Activated T-cell treated with anti-CD3 and anti-CD28 coated beads, Interleukin-2, amount 50 U/mL, for 72 hours (primary cell): ENCODE measurements around the gene CFAP90. TPM values are rescaled to one million over a fixed set of nuclear protein-coding genes. Genes with fewer than 3 reads are reported as not detected.

Experiments
- ATAC-seq, 2 donors: fragments of 150-1000 bp; cut with Tn5 transposase; replicated peaks in 1 of 2; 2 replicates each; pipeline ENCODE4 v1.10.0; 2021; ENCODE audit warnings: moderate library complexity in 2 of 2, mild to moderate bottlenecking in 1 of 2
- DNase-seq, 2 donors: peaks; one replicate each; pipeline ENCODE4 v3.0.0; 2021 to 2022; ENCODE audit warnings: mixed read lengths in 1 of 2
- H3K27ac Mint-ChIP-seq: one replicate; pipeline ENCODE4 v1.8.0; 2022; ENCODE audit warnings: mild to moderate bottlenecking, moderate library complexity, mixed read lengths
- H3K27me3 Mint-ChIP-seq: one replicate; pipeline ENCODE4 v1.8.0; 2022; ENCODE audit warnings: low read depth, mixed read lengths
- H3K36me3 Mint-ChIP-seq, 2 donors: one replicate each; pipeline ENCODE4 v1.8.0; 2022; ENCODE audit warnings: mixed read lengths in 2 of 2, mild to moderate bottlenecking in 1 of 2; ENCODE audit not compliant: insufficient read depth in 2 of 2
- H3K4me1 Mint-ChIP-seq: one replicate; pipeline ENCODE4 v1.8.0; 2022; ENCODE audit warnings: low read depth, mixed read lengths
- H3K4me3 Mint-ChIP-seq, 2 donors: one replicate each; pipeline ENCODE4 v1.8.0; 2022; ENCODE audit warnings: mild to moderate bottlenecking in 2 of 2, mixed read lengths in 2 of 2, moderate library complexity in 2 of 2
- H3K9me3 Mint-ChIP-seq, 2 donors: one replicate each; pipeline ENCODE4 v1.8.0; 2022; ENCODE audit warnings: mixed read lengths in 2 of 2
- total RNA-seq, 2 donors: library from RNA; stranded (reverse); gene quantifications; one replicate each; pipeline ENCODE4 v1.2.3, GENCODE V29; 2022

CFAP90 gene
- total RNA-seq, 2 donors from 2014 or later: not detected

DNA sequence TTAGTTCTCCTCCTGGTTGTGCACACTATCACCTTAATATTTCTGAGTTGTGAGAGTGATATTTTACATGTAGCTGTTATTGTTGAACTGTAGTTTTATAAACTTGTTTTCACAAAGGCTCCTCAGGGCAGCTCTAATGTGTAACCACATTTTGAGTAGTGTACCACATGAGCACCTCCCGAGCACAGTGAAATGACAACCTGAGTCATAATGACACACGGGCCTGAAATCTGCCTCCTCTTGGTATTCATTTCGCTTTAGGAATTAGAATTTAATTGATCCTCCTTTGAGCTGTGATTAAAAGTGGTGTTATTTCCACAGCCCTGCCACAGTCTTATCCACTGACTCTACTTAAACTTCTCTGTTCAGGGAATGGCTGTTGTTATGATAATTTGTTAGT is 25.9 kb upstream of the CFAP90 start:
- Mint-ChIP-seq H3K9me3 (no peaks in the 10 kb centered on the region), H3K4me1 (peaks cover 73% of the 10 kb centered on the region), H3K27me3 (no peaks in the 10 kb centered on the region), H3K36me3 (peaks cover 22 to 38% of the 10 kb centered on the region in 2 donors), H3K27ac (peak overlapping the region; percentile 85), H3K4me3 (peak overlapping the region; percentile 47 to 73)
- peak; percentile 70 for ATAC-seq
- peak; percentile 37 to 50 for DNase-seq

DNA sequence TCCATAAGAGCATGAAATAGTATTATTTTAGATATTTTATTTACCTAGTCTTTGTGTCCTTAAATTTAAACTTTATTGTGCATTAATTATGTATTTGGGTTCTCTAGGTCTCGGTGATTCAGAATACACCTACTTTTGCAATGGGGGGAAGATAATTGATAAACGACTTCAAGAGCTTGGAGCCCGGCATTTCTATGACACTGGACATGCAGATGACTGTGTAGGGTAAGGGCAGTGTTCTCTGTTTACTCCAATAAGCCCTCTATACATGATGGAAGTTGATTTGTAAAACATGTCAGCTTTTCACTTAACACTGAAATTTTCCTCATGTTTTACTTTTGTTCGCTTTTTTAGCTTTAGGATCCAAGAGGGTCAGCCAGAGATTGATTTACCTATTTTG is 24.2 kb upstream of the CFAP90 start:
- no peak overlapping the region for H3K27ac Mint-ChIP-seq
- ATAC-seq (no peak), DNase-seq (no peak)
- H3K27me3 Mint-ChIP-seq: no peaks in the 10 kb centered on the region
- H3K36me3 Mint-ChIP-seq: peaks cover 16 to 37% of the 10 kb centered on the region in 2 donors
- H3K4me3 Mint-ChIP-seq: no peak overlapping the region
- H3K9me3 Mint-ChIP-seq: no peaks in the 10 kb centered on the region
- peaks cover 80% of the 10 kb centered on the region for H3K4me1 Mint-ChIP-seq

DNA sequence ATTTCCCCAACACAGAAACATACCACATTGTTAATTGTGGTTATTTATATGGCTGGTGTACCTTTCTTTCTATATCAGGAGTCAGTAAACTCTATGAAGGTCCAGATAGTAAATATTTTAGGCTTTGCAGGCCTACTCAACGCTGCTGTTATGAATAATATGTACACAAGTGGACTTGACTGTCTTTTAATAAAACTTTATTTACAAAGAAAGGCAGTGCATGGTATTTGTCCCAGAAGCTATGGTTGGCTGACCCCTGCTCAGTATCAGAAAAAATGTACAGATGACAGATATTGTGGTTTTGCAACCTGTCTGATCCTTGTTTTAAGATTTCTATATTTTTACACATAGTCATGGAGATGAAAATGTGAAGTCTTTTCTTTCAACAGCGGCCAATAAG is 23.7 kb upstream of the CFAP90 start:
- Mint-ChIP-seq H3K4me1 (peaks cover 85% of the 10 kb centered on the region), H3K36me3 (peaks cover 19 to 37% of the 10 kb centered on the region in 2 donors), H3K27me3 (no peaks in the 10 kb centered on the region), H3K27ac (no peak overlapping the region), H3K9me3 (no peaks in the 10 kb centered on the region), H3K4me3 (no peak overlapping the region)
- ATAC-seq: no peak
- DNase-seq: no peak

DNA sequence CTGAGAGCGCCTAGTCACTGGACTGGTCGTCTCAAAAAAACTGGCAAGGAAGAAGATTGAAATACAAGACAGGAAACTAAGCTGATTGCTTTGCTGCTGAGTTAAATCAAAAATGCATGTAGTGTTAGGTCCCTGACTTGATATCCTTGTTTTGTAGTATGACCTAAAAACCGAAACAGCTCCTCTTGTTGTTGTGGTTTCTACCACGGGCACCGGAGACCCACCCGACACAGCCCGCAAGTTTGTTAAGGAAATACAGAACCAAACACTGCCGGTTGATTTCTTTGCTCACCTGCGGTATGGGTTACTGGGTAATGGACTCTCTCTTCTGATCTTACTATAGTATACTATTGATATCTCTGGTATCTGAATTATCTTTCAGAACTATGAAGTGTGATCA is 22.3 kb upstream of the CFAP90 start:
- H3K27me3 Mint-ChIP-seq: no peaks in the 10 kb centered on the region
- peak overlapping the region; percentile 23 for H3K27ac Mint-ChIP-seq
- no peaks in the 10 kb centered on the region for H3K9me3 Mint-ChIP-seq
- peak overlapping the region; percentile 23 to 66 for H3K4me3 Mint-ChIP-seq
- ATAC-seq (peak; percentile 4 to 6), DNase-seq (peak; percentile 48 to 49)
- H3K4me1 Mint-ChIP-seq: peaks cover 74% of the 10 kb centered on the region
- H3K36me3 Mint-ChIP-seq: peaks cover 24 to 30% of the 10 kb centered on the region in 2 donors

DNA sequence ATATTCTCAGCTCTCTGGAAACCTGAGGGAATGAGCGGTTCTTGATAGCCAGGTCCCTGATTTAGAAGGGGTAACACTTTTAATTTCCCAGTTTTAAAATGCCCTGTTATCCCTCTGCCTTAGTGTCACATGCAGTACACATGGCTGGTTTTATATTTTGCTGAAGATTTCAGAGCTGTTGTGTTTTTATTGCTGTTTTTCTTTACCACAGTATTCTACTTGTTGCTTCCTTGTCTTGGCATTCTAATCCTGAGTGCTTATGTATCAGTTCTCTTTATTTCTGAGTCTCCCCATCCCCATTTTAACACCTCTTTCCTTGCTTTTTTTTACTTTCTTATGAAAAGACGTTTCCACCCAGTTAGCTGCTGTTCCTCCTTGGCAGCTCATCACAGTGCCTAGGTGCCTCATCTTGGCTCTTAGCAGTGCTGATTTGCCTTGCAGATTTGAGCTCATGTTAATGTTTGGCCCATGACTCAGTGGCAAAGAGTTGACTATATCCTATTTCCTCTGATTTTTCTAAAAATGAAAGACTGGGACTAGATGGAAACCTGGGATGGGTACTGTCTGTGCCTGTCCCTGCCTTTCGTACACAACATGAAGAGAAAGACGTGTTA is 21.7 kb upstream of the CFAP90 start:
- peaks cover 20 to 25% of the 10 kb centered on the region in 2 donors for H3K36me3 Mint-ChIP-seq
- H3K27ac Mint-ChIP-seq: peak overlapping the region; percentile 23
- no peak for DNase-seq

DNA sequence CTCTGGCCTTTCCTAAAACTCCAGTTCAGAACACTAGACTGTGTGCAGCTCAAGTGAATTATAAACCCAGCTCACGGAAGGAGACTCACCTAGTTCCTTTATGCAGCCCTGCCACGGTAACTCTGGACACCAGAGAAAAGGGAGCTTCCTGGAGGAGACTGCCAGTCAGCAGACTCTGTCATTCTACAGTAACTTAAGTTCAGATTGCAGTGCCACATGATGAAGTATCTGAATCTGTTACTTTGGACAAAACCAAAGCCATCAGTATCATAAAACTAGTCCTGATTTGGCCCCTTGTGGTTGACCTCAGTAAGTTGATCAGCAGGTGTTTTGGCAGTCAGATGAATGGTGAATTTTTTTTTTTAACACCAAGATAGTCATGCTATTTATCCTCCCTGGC is 20.7 kb upstream of the CFAP90 start:
- no peak for ATAC-seq
- no peaks in the 10 kb centered on the region for H3K9me3 Mint-ChIP-seq
- H3K27ac Mint-ChIP-seq: no peak overlapping the region
- H3K4me3 Mint-ChIP-seq: peak overlapping the region; percentile 69 to 95
- peaks cover 72% of the 10 kb centered on the region for H3K4me1 Mint-ChIP-seq
- no peaks in the 10 kb centered on the region for H3K27me3 Mint-ChIP-seq
- peaks cover 19 to 23% of the 10 kb centered on the region in 2 donors for H3K36me3 Mint-ChIP-seq
- no peak for DNase-seq

More for the DNA sequence above, 21.7 kb upstream of the CFAP90 start:
- no peaks in the 10 kb centered on the region for H3K9me3 Mint-ChIP-seq
- peak overlapping the region; percentile 23 to 66 for H3K4me3 Mint-ChIP-seq
- ATAC-seq: no peak
- peaks cover 73% of the 10 kb centered on the region for H3K4me1 Mint-ChIP-seq
- H3K27me3 Mint-ChIP-seq: no peaks in the 10 kb centered on the region

DNA sequence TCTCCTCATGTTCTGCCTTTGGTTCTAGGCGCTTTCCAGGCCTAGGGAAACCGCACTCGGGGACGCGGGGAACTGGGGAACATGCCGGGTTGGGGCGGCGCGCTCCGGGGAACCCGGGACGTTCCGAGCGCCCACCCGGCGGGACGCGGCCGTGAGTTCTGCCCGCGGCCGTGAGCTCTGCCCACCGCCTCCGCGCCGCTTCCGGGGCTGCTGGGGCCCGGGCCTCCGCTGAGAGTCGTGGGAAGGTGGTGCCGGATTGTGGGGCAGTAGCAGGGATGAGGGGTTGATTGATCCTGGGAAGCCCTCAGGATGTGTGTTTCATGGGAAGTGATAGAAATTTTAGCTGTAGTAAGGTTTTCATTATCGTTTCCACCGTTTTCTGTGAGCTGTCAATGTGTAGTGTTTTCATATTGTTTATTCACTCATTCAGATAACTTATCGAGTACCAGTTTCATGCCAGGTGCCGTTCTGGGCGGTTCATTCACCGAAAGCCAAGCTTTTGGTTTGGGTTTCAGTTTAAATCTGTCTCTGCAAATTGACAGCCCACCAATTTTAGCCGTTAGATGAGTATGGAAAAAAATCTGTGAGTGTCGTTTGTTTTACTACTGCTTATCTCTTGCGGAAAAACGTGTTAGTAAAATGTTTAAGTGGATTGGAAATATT is 18.7 kb upstream of the CFAP90 start:
- peak overlapping the region; percentile 92 to 95 for H3K4me3 Mint-ChIP-seq
- H3K27ac Mint-ChIP-seq: peak overlapping the region; percentile 89
- no peaks in the 10 kb centered on the region for H3K9me3 Mint-ChIP-seq
- H3K27me3 Mint-ChIP-seq: no peaks in the 10 kb centered on the region
- peak; percentile 47 to 56 for DNase-seq
- H3K4me1 Mint-ChIP-seq: peaks cover 77% of the 10 kb centered on the region
- ATAC-seq: peak; percentile 47 to 50
- peaks cover 11 to 15% of the 10 kb centered on the region in 2 donors for H3K36me3 Mint-ChIP-seq

DNA sequence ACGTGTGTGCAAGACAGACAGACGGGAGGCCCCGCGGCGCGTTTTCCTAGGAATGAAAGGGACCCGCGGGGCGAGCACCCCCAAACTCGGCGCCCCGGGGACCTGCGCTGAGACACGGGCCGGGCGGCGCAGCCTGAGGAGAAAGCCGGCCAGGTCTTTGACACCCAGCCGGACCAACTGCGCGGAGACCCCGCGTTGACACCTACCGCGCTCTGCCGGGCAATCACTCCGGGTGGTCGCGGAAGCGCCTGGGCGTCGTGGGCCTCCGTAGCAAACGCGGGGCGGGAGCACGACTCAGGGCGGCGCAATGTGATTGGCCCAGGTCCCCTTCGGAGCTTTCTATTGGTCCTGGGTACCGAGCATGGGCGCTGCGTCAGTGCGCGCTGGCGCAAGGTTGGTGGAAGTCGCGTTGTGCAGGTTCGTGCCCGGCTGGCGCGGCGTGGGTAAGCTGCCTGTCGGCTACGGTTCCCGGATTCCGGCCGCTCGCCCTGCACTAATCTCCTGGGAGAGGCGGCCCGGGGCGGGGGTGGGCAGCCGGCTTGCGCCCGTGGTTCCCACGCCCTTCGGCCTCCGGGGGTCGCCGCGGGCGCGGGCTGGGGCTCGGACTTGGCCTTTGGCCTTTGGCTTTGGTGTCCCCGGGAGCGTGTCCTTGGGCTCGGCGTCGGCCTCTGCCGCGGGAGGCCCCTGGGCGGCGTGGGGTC is 18.0 kb upstream of the CFAP90 start, which contains the start of the genes FASTKD3 and MTRR:
TSS of gene FASTKD3 (minus strand) at position 259 of the 701 bp plus-strand sequence. CDS start 948 bp downstream, outside the sequence.
TSS of gene MTRR (plus strand) at position 376 of the 701 bp plus-strand sequence. CDS start 1,647 bp downstream, outside the sequence.
- Mint-ChIP-seq H3K9me3 (no peaks in the 10 kb centered on the region), H3K27ac (peak within 1 kb of the TSS; percentile 92), H3K4me3 (peak within 1 kb of the TSS; percentile 92 to 95), H3K4me1 (peaks cover 75% of the 10 kb centered on the region), H3K36me3 (peaks cover 11 to 17% of the 10 kb centered on the region in 2 donors), H3K27me3 (no peaks in the 10 kb centered on the region)
- ATAC-seq: peak; percentile 98 to 99
- DNase-seq: peak; percentile 92

DNA sequence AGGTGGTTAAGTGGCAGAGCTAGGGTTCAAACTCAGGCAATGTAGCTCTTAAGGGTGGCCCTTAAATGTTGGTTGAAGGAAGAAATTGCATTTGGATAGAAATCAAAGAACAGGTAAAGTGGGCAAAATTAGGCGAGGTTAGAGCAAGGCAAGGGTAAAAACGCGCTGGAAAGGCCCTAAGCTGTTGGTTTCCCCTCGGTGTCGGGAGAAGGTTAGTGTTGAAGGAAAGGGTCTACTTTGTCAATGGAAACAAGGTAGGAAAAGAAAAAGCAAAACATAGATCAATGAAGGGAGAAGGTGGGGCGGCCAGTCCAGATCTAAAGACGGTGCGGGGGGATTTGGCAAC is 17.5 kb upstream of the CFAP90 start:
- Mint-ChIP-seq H3K27me3 (no peaks in the 10 kb centered on the region), H3K4me1 (peaks cover 70% of the 10 kb centered on the region), H3K4me3 (peak overlapping the region; percentile 92 to 95), H3K36me3 (peaks cover 11 to 13% of the 10 kb centered on the region in 2 donors), H3K27ac (peak overlapping the region; percentile 92), H3K9me3 (no peaks in the 10 kb centered on the region)
- ATAC-seq (no peak), DNase-seq (no peak)

DNA sequence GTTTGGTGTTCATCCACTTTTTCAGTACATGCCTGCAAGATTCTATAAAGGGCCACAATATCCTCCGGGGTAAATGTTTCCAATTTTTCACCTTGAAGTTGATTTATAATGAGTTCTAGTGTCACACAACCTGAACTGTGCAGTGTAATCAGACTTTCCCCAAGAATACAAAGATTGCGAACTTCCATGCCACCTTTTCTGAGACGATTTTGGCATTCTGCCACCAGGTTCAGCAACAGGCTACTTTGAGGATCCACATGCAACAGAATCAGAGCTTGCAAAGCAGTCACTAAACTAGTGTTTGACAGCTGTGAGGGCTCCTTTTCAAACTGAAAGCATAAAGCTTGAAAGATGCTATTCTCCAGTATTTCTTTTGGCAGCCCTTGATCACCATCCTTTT is 16.3 kb upstream of the CFAP90 start:
- H3K4me3 Mint-ChIP-seq: peak overlapping the region in 1 of 2 donors; percentile 95
- peaks cover 11 to 12% of the 10 kb centered on the region in 2 donors for H3K36me3 Mint-ChIP-seq
- no peak for ATAC-seq
- H3K9me3 Mint-ChIP-seq: no peaks in the 10 kb centered on the region
- no peaks in the 10 kb centered on the region for H3K27me3 Mint-ChIP-seq
- no peak for DNase-seq
- peak overlapping the region; percentile 22 for H3K27ac Mint-ChIP-seq
- peaks cover 58% of the 10 kb centered on the region for H3K4me1 Mint-ChIP-seq

DNA sequence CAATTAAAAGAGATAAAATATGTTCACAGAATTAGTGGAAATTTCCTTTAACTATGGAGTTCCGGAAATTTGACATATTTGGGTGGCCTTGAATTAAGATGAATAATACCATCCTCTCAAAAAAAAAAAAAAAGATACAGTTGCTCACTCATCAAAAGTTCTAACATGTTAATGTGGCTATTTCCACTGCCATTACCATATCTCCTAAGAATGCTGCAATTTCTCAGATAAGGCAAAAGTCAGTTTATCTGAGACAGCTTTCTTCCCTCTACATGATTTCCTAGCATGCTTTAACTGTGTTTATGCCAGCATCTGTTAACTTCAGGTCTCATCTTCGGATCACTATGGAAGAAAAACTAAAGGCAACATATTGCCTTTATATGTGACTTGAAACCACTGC is 15.3 kb upstream of the CFAP90 start:
- H3K4me1 Mint-ChIP-seq: peaks cover 47% of the 10 kb centered on the region
- H3K36me3 Mint-ChIP-seq: peaks cover 9 to 13% of the 10 kb centered on the region in 2 donors
- no peak for ATAC-seq
- no peak overlapping the region for H3K4me3 Mint-ChIP-seq
- DNase-seq: no peak
- no peaks in the 10 kb centered on the region for H3K27me3 Mint-ChIP-seq
- H3K9me3 Mint-ChIP-seq: no peaks in the 10 kb centered on the region
- H3K27ac Mint-ChIP-seq: no peak overlapping the region

DNA sequence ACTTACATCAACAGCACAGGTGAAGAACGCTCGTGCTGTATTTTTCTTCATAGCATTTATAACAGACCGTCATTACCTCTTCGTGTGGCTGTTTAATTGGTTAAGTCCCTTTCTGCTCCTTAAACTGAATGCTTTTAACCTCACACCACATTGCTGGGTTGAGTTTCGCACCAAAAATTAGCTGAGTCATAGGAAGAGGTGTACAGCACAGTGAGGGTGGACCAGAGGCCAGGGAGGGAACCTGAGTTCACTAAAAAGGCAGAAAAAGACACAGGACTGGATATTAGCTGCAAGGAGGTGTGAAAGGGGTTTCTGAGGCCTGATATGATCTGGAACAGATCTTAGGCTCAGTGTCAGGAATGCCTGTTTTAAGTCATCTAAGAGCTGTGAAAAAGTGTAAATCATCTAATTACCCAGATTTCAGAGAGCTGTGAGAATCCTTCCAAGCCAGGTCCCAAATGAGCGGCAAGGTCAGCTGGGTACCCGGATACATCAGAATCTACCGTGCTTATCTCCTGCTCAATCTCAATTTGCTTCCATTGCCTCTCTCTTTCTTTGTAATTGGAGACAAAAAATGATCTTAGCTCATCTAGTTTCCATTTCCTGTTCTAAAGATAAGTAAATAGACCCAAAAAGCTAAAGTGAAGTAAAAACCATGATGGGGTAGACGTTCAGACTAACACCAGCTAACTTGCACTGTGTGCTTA is 7.1 kb upstream of the CFAP90 start:
- H3K27ac Mint-ChIP-seq: no peak overlapping the region
- peaks cover 0 to 11% of the 10 kb centered on the region in 2 donors for H3K36me3 Mint-ChIP-seq
- H3K4me1 Mint-ChIP-seq: peaks cover 19% of the 10 kb centered on the region
- H3K27me3 Mint-ChIP-seq: no peaks in the 10 kb centered on the region
- ATAC-seq (peak; percentile 58 to 70), DNase-seq (no peak)
- peak overlapping the region; percentile 18 to 23 for H3K4me3 Mint-ChIP-seq
- H3K9me3 Mint-ChIP-seq: peaks cover 2% of the 10 kb centered on the region in 2 donors
